ENCODE results near the gene KIAA1191.
A peak's percentile ranks its signal among the peaks of the same experiment; 100 is the strongest.
"Not testable (repeated sequence)": the region's sequence is repeated elsewhere in the genome, so short reads cannot be mapped to it uniquely, and the experiment has no call there.

The KIAA1191 gene, protein sequence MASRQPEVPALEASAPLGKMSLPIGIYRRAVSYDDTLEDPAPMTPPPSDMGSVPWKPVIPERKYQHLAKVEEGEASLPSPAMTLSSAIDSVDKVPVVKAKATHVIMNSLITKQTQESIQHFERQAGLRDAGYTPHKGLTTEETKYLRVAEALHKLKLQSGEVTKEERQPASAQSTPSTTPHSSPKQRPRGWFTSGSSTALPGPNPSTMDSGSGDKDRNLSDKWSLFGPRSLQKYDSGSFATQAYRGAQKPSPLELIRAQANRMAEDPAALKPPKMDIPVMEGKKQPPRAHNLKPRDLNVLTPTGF

DNA sequence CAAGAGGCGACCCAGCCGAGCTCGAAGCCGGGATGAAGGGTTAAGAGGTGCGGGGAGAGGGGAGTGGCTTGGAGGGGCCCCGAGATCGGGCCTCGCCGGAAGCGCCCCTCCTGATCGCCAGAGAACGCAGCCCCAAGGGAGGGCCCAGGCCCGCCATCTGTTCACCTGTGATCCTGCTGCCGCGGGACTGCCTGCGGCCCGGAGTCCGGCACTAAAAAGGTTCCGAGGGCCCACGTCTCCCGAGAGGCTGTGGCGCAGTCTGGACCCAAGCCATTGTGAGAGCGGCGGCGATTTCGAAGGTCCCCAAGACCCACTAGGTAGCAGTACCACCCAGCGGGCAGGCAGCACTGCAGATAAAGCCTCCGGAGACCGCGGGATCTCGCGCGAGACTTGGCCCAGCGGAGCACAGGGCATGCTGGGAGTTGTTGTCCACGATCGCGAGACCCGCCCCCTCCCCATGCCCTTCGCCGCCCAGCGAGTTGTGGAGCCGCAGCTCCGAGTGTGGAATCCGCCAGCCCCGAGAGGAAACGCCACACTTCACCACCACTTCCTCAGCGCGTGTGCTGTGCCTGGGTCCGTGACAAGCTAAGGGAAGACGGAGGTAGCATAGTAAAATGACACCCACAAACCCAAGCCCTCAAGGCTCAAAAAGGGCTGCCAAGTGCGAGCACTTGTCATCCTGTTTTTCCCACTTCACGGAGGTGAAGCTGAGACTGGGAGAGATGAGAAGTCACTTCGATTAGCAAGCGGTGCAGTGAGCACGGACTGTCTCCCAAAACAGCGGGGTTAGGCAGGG, at the start of gene KIAA1191:
KIAA1191 (minus strand) TSS at position 328 of the 796 bp plus-strand sequence. CDS start 2,256 bp downstream, outside the sequence.
- H3K4me3 ChIP-seq (ENCODE audit: low read depth, low read length), result peak within 1 kb of the TSS; percentile 97
- peak; percentile 89 for DNase-seq (ENCODE audit: low read depth, low spot score)
- in situ Hi-C loops (cut with HindIII; ENCODE audit: low sequenced_read_pairs), result no loop called here
- TF ChIP-seq, protein P1, sequence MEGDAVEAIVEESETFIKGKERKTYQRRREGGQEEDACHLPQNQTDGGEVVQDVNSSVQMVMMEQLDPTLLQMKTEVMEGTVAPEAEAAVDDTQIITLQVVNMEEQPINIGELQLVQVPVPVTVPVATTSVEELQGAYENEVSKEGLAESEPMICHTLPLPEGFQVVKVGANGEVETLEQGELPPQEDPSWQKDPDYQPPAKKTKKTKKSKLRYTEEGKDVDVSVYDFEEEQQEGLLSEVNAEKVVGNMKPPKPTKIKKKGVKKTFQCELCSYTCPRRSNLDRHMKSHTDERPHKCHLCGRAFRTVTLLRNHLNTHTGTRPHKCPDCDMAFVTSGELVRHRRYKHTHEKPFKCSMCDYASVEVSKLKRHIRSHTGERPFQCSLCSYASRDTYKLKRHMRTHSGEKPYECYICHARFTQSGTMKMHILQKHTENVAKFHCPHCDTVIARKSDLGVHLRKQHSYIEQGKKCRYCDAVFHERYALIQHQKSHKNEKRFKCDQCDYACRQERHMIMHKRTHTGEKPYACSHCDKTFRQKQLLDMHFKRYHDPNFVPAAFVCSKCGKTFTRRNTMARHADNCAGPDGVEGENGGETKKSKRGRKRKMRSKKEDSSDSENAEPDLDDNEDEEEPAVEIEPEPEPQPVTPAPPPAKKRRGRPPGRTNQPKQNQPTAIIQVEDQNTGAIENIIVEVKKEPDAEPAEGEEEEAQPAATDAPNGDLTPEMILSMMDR (IDR thresholded peaks at IDR 0.05; ENCODE audit: low read depth, low read length), result peak; percentile 25

- in situ Hi-C loops (cut with HindIII; ENCODE audit: low sequenced_read_pairs), result no loop called here
- H3K4me3 ChIP-seq (ENCODE audit: low read depth, low read length), result no peak overlapping the region
- DNase-seq (ENCODE audit: low read depth, low spot score), result no peak
- TF ChIP-seq, protein P1 (IDR thresholded peaks at IDR 0.05; ENCODE audit: low read depth, low read length), result no peak
Measured at GRCh38 chr5:176410486-176411180, 49.1 kb upstream of the KIAA1191 start.

DNA sequence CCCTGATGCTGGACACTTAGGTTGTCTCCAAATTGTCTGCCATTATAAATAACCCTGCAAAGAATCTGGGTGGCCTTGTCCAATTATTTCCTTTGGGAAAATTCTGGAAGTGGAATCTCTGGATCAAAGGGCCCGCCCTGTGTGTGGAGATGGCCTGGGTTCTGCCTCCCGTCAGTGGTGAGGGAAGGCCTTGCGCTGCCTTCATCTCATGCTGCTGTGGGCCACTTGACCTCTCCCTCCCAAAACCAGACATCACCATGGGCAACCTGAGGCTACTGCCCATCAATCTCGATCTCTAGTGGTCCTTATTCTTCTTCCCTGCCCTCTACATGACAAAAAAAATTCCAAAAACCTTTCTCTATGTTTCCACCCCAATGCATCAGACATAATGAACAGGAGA, 48.2 kb upstream of the KIAA1191 start:
- H3K4me3 ChIP-seq (ENCODE audit: low read depth, low read length), result no peak overlapping the region
- TF ChIP-seq, protein P1 (IDR thresholded peaks at IDR 0.05; ENCODE audit: low read depth, low read length), result no peak
- no peak for DNase-seq (ENCODE audit: low read depth, low spot score)
- in situ Hi-C loops (cut with HindIII; ENCODE audit: low sequenced_read_pairs), result no loop called here

GRCh38 chr5:176408590-176408989, 47.0 kb upstream of the KIAA1191 start:
- no peak for DNase-seq (ENCODE audit: low read depth, low spot score)
- TF ChIP-seq, protein P1 (IDR thresholded peaks at IDR 0.05; ENCODE audit: low read depth, low read length), result no peak
- in situ Hi-C loops (cut with HindIII; ENCODE audit: low sequenced_read_pairs), result no loop called here
- H3K4me3 ChIP-seq (ENCODE audit: low read depth, low read length), result no peak overlapping the region

- H3K4me3 ChIP-seq (ENCODE audit: low read depth, low read length); in situ Hi-C loops (cut with HindIII; ENCODE audit: low sequenced_read_pairs); DNase-seq (ENCODE audit: low read depth, low spot score): not testable (repeated sequence)
Measured at GRCh38 chr5:176408252-176408573, 46.6 kb upstream of the KIAA1191 start.

- TF ChIP-seq, protein P1 (IDR thresholded peaks at IDR 0.05; ENCODE audit: low read depth, low read length), result no peak
- in situ Hi-C loops (cut with HindIII; ENCODE audit: low sequenced_read_pairs), result no loop called here
- DNase-seq (ENCODE audit: low read depth, low spot score), result no peak
- no peak overlapping the region for H3K4me3 ChIP-seq (ENCODE audit: low read depth, low read length)
Measured at GRCh38 chr5:176407456-176408251, 46.1 kb upstream of the KIAA1191 start.
